Kidney (tissue), 14 donors: ENCODE data around the gene FRAS1. TPM values are rescaled to one million over a fixed set of nuclear protein-coding genes. Genes with fewer than 3 reads are reported as not detected.

Experiments
- DNase-seq, 5 donors: peaks; one replicate each; pipeline ENCODE4 v3.0.0-alpha.2; 2013 to 2020
- FAIRE-seq: peaks from 2 replicates; lab custom pipeline; 2012; peaks lifted over from hg19 to GRCh38; lab: Jason Lieb, UNC
- H3K27ac ChIP-seq, 2 donors: one replicate each; pipeline ENCODE4 v1.7.0; 2013; ENCODE audit warnings: low read depth in 2 of 2, low read length in 2 of 2, inconsistent platforms in 1 of 2
- H3K27me3 ChIP-seq: one replicate; pipeline ENCODE4 v1.7.1; 2013; ENCODE audit warnings: low read length, inconsistent platforms; ENCODE audit not compliant: control insufficient read depth, insufficient read depth
- H3K36me3 ChIP-seq, 3 donors: one replicate each; pipeline versions ENCODE4 v1.7.0 to v1.7.1; 2013; ENCODE audit warnings: low read length in 3 of 3, control low read depth in 1 of 3, inconsistent platforms in 1 of 3; ENCODE audit not compliant: insufficient read depth in 3 of 3, control insufficient read depth in 2 of 3
- H3K4me1 ChIP-seq, 3 donors: one replicate each; pipeline versions ENCODE4 v1.7.0 to v1.7.1; 2013; ENCODE audit warnings: low read length in 3 of 3, inconsistent platforms in 1 of 3, low read depth in 1 of 3; ENCODE audit not compliant: control insufficient read depth in 2 of 3, insufficient read depth in 2 of 3
- H3K4me3 ChIP-seq, 3 donors: one replicate each; pipeline versions ENCODE4 v1.7.0 to v1.8.1; 2013; ENCODE audit warnings: low read length in 3 of 3, control low read depth in 1 of 3, inconsistent platforms in 1 of 3
- H3K9ac ChIP-seq, 3 donors: one replicate each; pipeline versions ENCODE4 v1.7.0 to v1.7.1; 2013; ENCODE audit warnings: low read length in 3 of 3, control low read depth in 1 of 3, inconsistent platforms in 1 of 3
- H3K9me3 ChIP-seq, 3 donors: one replicate each; pipeline versions ENCODE4 v1.7.0 to v1.7.1; 2013; ENCODE audit warnings: low read length in 3 of 3, control low read depth in 1 of 3, inconsistent platforms in 1 of 3; ENCODE audit not compliant: control insufficient read depth in 2 of 3, insufficient read depth in 1 of 3
- CTCF ChIP-seq: IDR thresholded peaks from 3 replicates; pipeline ENCODE4 v1.5.1; 2012; ENCODE audit warnings: mild to moderate bottlenecking, moderate library complexity, borderline replicate concordance; ENCODE audit not compliant: insufficient read depth; ENCODE audit errors: extremely low read depth
- intact Hi-C: fragments of 100-400 bp; cut with DNase I; formaldehyde crosslinking; loops from one replicate; pipeline ENCODE4 v1.11.1; 2022
- polyA plus RNA-seq: library from polyadenylated mRNA; stranded (reverse); fragments of 350-450 nt; fragmentation: Illumina TruSeq; extraction: RNeasy Lipid Tissue Mini Kit (QIAGEN cat#74804); gene quantifications from one replicate; pipeline ENCODE4 v1.2.3, GENCODE V29; 2014; ENCODE audit warnings: low read depth, low replicate concordance; ENCODE audit not compliant: insufficient read depth
- total RNA-seq: library from RNA; stranded (reverse); fragmentation: NEBNext Ultra II Directional; extraction: Animal tissue kit (Norgen Biotek cat#: 25700); gene quantifications from one replicate; pipeline ENCODE4 v1.2.1, GENCODE V29; 2021
- donor health status: control.
- donor health status: control.
- donor health status: control.
- donor health status: control.
- donor health status: control.
- donor health status: DM: yes; HTN: yes; CAD: no.
- donor health status: Normal renal cell carcinoma (clear cell type).

FRAS1 gene
- total and polyA plus RNA-seq, 2 donors from 2014 or later: 6.5 to 31.5 TPM

- intact Hi-C loops: no loop called here
- FAIRE-seq: no peak
Observed at GRCh38 chr4:78451407-78451806, 394.3 kb downstream of the FRAS1 start.

GRCh38 chr4:78454016-78454415, 396.9 kb downstream of the FRAS1 start:
- Histone ChIP-seq H3K27ac (no peak overlapping the region), H3K9ac (no peak overlapping the region), H3K4me1 (no peaks in the 10 kb centered on the region), H3K36me3 (peaks cover 0 to 10% (median 0%) of the 10 kb centered on the region in 3 donors), H3K27me3 (no peaks in the 10 kb centered on the region), H3K4me3 (no peak overlapping the region), H3K9me3 (no peaks in the 10 kb centered on the region)
- intact Hi-C loops: no loop called here
- FAIRE-seq (no peak), DNase-seq (no peak)
- no peak for TF ChIP-seq CTCF

More at GRCh38 chr4:78451407-78451806, 394.3 kb downstream of the FRAS1 start:
- H3K27me3 ChIP-seq: no peaks in the 10 kb centered on the region
- DNase-seq: no peak
- H3K4me1 ChIP-seq: no peaks in the 10 kb centered on the region
- peaks cover 0 to 6% (median 5%) of the 10 kb centered on the region in 3 donors for H3K36me3 ChIP-seq
- H3K9ac ChIP-seq: no peak overlapping the region
- no peak overlapping the region for H3K4me3 ChIP-seq
- no peak overlapping the region for H3K27ac ChIP-seq
- no peak for TF ChIP-seq CTCF
- no peaks in the 10 kb centered on the region for H3K9me3 ChIP-seq

GRCh38 chr4:78457751-78458150, 400.6 kb downstream of the FRAS1 start:
- FAIRE-seq: no peak

More at GRCh38 chr4:78457751-78458150, 400.6 kb downstream of the FRAS1 start:
- Histone ChIP-seq H3K27me3 (no peaks in the 10 kb centered on the region), H3K4me1 (no peaks in the 10 kb centered on the region), H3K27ac (no peak overlapping the region), H3K9me3 (no peaks in the 10 kb centered on the region), H3K4me3 (no peak overlapping the region), H3K36me3 (peaks cover 0 to 10% (median 0%) of the 10 kb centered on the region in 3 donors), H3K9ac (no peak overlapping the region)
- intact Hi-C loops: no loop called here
- DNase-seq: no peak
- TF ChIP-seq CTCF: no peak
